ENCODE data around the gene ITPRIPL2. TPM values are rescaled to one million over a fixed set of nuclear protein-coding genes. Genes with fewer than 3 reads are reported as not detected.

The ITPRIPL2 gene
- total RNA-seq: 50.4 and 74.8 TPM in 2 replicates

- DNase-seq (ENCODE audit: extremely low read depth, low read depth, low spot score): no peak
Measured at GRCh38 chr16:19113577-19114358, at the start of gene ITPRIPL2. TSS of gene ITPRIPL2 (plus strand) at chr16:19113964. CDS start at chr16:19114462, 498 bp downstream.

- no peak for DNase-seq (ENCODE audit: extremely low read depth, low read depth, low spot score)
Measured at GRCh38 chr16:19066988-19067348, 46.8 kb upstream of the ITPRIPL2 start.

- DNase-seq (ENCODE audit: extremely low read depth, low read depth, low spot score): peak; percentile 99
Measured at GRCh38 chr16:19067349-19068236, 46.2 kb upstream of the ITPRIPL2 start, which contains the start of gene COQ7. TSS of gene COQ7 (plus strand) at chr16:19067614. CDS start at chr16:19067665, 51 bp downstream.

GRCh38 chr16:19068237-19068815, 45.4 kb upstream of the ITPRIPL2 start:
- no peak for DNase-seq (ENCODE audit: extremely low read depth, low read depth, low spot score)

DNA sequence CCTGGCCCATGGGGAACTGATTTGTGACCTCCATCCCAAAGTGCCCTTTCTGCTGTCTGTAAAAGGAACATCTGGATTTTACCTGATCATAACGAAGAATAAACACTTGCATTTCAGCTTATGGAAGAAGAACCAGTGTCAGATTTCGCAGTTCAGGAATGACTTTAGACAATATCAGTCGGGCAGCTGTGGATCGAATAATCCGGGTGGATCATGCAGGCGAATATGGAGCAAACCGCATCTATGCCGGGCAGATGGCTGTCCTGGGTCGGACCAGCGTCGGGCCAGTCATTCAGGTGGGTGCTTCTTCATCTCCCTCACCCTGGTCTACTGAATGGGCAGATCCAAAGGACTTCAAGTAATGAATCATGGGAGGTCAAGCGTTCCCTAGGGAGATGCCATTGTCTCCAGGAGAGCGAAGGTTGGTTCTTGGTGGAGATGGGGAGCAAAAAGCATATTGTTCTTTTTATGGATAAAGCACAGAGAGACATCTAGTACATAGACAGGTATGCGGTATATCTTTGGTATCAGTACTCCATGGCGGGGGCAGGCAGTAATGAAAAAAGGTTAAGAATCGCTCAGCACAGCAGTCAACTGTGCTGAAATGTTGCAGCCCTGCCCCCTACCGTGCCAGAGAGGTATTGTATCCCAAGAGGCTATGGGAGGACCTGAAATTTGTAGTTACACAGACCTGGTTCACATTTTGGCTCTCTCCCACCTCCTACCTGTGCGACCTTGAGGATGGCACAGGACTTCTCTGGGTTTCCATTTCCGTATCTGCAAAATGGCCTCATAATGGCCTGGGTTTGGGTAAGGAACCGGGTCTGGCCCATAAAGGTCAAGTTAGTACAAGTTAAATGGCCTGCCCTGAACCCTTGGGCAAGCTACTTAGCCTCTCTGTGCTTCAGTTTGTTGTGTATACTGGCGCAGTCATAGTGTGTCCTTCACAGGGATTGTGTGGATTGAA, 41.7 kb upstream of the ITPRIPL2 start:
- no peak for DNase-seq (ENCODE audit: extremely low read depth, low read depth, low spot score)

DNA sequence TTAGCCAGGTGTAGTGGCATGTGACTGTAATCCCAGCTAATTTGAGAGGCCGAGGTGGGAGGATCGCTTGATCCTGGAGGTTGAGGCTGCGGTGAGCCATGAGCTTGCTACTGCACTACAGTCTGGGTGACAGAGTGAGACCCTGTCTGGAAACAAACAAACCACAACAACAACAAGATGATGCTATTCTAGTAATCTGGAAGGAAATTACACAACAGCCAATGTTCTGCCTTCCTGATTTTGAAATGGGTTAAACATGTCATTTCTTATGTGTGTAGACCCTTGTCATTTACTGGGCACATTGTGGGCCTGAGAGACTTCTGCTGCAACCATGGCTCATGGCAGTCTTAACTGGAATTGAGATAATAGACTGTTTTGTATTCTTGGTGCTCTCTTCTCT, 40.4 kb upstream of the ITPRIPL2 start:
- DNase-seq (ENCODE audit: extremely low read depth, low read depth, low spot score): no peak

- no peak for DNase-seq (ENCODE audit: extremely low read depth, low read depth, low spot score)
Measured at GRCh38 chr16:19073863-19074262, 39.9 kb upstream of the ITPRIPL2 start.

- no peak for DNase-seq (ENCODE audit: extremely low read depth, low read depth, low spot score)
Measured at GRCh38 chr16:19075511-19075910, 38.3 kb upstream of the ITPRIPL2 start.

DNA sequence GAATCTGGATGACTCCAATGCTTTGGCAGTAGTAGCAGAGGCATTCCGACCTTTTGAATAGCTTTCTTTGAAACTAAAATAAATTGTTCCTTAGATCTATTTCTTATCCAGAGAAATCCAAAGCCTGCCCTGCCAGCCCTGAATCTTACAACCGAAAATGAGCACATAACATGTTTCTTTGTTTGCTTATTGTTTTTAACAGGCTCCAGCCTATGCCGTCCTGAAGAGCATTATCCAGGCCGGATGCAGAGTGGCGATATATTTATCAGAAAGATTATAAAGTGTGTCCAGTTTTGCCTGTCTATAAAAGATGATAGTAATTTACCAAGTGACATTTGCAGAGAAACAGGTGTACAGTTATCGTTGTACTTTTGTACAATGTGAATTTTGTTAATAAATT, 35.9 kb upstream of the ITPRIPL2 start:
- no peak for DNase-seq (ENCODE audit: extremely low read depth, low read depth, low spot score)

DNA sequence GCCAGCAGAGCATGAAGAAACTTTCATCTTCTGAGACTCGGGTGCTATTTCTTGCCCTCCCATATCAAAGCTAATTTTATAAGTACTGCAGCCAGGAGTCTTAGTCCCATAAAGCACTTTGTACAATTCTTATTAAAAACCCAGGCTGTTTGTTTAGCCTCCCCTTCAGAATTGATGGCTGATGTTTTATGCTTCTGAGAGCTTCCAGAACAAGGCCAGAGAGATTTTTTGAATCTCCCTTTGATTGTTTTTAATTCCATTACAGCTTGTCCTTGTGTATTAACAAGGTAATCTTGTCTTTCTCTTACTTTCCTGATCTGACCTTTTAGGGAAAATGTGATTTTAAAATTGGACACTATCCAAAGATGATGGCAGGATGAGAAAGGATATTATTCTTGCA, 30.1 kb upstream of the ITPRIPL2 start:
- DNase-seq (ENCODE audit: extremely low read depth, low read depth, low spot score): no peak

DNA sequence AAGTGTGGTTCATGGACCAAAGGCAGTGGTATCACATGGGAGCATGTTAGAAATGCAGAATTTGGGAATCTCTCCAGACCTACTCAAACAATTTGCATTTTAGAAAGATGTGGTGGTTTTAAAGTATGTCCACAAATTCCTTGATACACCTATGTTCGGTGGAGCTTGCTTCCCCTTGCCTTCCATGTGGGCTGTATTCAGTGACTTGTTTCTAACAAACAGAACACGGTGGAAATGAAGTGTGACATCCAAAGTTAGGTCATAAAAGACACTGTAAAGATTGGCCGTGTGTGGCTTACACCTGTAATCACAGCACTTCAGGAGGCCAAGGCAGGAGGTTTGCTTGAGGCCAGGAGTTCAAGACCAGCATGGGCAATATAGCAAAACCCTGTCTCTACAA, 29.6 kb upstream of the ITPRIPL2 start:
- DNase-seq (ENCODE audit: extremely low read depth, low read depth, low spot score): no peak

GRCh38 chr16:19084879-19085278, 28.9 kb upstream of the ITPRIPL2 start:
- DNase-seq (ENCODE audit: extremely low read depth, low read depth, low spot score): no peak

GRCh38 chr16:19085679-19086200, 28.0 kb upstream of the ITPRIPL2 start:
- DNase-seq (ENCODE audit: extremely low read depth, low read depth, low spot score): no peak

DNA sequence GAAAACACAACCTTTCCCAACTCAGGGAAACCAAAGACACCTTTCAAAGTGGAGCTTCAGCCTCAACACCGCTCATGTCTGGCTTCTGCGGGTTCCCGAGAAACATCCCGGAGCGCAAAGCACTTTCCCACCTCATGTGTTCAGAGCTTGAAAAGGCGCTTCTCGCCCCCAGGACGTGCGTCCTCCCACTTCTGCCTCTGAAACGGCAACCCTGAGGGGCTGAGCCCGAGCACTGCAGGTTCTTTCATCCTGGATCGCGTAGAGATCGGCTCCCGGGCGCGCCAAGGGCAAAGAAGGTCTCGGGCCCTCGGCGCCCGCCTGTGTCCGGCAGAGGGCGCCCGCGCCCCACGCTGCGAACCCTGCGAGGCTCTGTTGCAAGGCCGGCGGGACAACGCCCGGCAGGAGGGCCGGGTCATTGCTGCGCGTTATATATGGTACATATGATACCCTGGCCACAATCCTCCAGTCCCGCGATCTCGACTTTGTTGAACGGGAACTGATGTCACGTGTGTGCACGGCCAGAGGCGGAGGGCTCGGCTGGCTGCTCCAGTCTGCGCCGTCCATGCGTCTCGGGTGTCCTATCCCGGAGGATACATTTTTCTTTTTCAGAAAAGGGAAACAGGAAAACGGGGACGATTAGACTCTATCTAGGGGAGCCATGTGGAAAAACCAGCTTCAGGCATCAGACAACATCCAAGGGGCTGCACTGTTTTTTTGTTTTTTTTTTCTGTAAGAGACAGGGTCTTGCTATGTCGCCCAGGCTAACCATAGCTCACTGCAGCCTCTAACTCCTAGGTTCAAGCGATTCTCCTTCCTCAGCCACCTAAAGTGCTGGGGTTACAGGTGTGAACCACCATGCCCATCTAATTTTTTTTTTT, 27.2 kb upstream of the ITPRIPL2 start:
- peak; percentile 61 for DNase-seq (ENCODE audit: extremely low read depth, low read depth, low spot score)

- DNase-seq (ENCODE audit: extremely low read depth, low read depth, low spot score): no peak
Measured at GRCh38 chr16:19088341-19088916, 25.3 kb upstream of the ITPRIPL2 start.

- DNase-seq (ENCODE audit: extremely low read depth, low read depth, low spot score): no peak
Measured at GRCh38 chr16:19089410-19089955, 24.3 kb upstream of the ITPRIPL2 start.

DNA sequence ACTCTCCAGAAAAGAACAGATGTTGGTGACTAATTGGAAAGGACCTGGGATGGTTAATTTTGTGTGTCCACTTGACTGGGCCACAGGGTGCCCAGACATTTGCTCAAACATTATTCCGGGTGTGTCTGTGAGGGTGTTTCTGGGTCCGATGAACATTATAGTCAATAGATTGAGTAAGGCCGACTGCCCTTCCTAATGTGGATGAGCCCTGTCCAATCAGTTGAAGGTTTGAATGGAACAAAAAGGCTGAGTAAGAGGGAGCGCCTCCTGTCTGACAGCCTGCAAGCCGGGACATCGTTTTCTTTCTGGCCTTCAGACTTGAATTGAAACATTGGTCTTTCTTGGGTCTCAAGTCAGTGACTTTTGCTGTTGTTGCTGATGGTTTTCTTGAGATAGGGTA, 22.8 kb upstream of the ITPRIPL2 start:
- DNase-seq (ENCODE audit: extremely low read depth, low read depth, low spot score): no peak

DNA sequence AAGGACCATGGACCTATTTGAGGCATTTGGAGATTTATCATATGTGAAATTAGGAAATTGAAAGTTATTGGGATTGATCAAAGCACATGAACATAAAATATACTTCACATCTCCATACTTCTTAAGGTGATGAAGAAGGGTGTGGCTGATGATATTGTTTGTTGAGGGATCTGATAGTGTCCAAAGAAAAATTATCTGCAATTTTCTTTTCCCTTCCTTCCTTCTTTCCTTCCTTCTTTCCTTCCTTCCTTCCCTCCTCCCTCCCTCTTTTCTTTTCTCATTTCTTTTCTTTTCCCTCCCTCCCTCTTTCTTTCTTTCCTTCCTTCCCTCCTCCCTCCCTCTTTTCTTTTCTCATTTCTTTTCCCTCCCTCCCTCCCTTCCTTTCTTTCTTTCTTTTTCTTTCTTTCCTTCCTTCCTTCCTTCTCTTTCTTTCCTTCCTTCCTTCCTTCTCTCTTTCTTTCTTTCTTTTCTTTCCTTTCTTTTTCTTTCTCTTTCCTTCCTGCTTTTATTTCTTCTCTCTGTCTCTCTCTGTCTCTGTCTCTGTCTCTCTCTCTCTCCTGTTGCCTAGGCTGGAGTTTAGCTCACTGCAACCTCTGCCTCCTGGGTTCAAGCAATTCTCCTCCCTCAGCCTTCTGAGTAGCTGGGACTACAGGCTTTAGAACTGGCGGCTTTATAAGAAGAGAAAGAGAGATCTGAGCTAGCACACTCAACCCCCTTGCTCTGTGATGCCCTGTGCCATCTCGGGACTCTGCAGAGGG, 20.9 kb upstream of the ITPRIPL2 start:
- DNase-seq (ENCODE audit: extremely low read depth, low read depth, low spot score): no peak

Data from glomerular endothelial cell (primary cell).